Measurements from ENCODE around the gene TUBB1. TPM values are rescaled to one million over a fixed set of nuclear protein-coding genes. Genes with fewer than 3 reads are reported as not detected.

The TUBB1 gene
- total RNA-seq, 1 experiment from 2014 or later, result 0.35 TPM

DNA sequence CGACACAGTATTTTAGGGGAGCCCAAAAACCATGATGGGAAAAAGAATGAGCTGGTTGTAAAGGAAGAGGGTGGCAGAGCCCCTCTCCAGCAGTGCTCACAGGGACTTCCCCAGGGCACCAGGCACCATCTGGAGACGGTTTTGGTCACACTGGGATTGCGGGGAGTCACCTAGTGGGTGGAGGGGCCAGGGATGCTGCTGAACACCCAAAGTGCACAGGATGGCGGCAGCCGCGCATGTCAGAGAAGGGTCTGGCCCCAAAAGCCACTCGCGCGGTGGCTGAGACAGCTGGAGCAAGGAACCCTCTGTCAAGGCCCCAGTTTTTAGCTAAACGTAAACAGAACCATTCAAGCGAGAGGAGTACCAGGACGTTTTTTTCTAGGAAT, 23.0 kb upstream of the TUBB1 start:
- TF ChIP-seq EZH2 (IDR thresholded peaks at IDR 0.05; ENCODE audit: low read depth), result no peak
- TF ChIP-seq, protein P1, sequence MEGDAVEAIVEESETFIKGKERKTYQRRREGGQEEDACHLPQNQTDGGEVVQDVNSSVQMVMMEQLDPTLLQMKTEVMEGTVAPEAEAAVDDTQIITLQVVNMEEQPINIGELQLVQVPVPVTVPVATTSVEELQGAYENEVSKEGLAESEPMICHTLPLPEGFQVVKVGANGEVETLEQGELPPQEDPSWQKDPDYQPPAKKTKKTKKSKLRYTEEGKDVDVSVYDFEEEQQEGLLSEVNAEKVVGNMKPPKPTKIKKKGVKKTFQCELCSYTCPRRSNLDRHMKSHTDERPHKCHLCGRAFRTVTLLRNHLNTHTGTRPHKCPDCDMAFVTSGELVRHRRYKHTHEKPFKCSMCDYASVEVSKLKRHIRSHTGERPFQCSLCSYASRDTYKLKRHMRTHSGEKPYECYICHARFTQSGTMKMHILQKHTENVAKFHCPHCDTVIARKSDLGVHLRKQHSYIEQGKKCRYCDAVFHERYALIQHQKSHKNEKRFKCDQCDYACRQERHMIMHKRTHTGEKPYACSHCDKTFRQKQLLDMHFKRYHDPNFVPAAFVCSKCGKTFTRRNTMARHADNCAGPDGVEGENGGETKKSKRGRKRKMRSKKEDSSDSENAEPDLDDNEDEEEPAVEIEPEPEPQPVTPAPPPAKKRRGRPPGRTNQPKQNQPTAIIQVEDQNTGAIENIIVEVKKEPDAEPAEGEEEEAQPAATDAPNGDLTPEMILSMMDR (conservative IDR thresholded peaks at IDR 0.05), result no peak
- Histone ChIP-seq H3K9me2 (ENCODE audit: insufficient read depth) (no peaks in the 10 kb centered on the region), H3K9me3 (ENCODE audit: insufficient read depth, low read depth) (no peaks in the 10 kb centered on the region), H3K27ac (no peak overlapping the region), H3F3A (ENCODE audit: insufficient read depth, low read depth) (peaks cover 57% of the 10 kb centered on the region), H3K4me3 (no peak overlapping the region), H4K20me1 (ENCODE audit: insufficient read depth) (peaks cover 16% of the 10 kb centered on the region), H2AFZ (no peak overlapping the region), H3K36me3 (ENCODE audit: low read depth) (peaks cover 47% of the 10 kb centered on the region), H3K4me1 (replicated peaks; ENCODE audit: insufficient read depth) (no peaks in the 10 kb centered on the region), H3K79me2 (ENCODE audit: low read depth) (no peaks in the 10 kb centered on the region), H3K4me2 (no peak overlapping the region), H3K27me3 (ENCODE audit: insufficient read depth, low read depth) (no peaks in the 10 kb centered on the region)
- ChIA-PET POLR2A (ENCODE audit: unreplicated experiment) (interaction anchor here (0.5 to 0.7 kb wide), 4 partner anchors 16 to 48 kb away, joined by 3 to 6 read pairs (median 4); partner anchors contain the start of gene ATP5F1E), CTCF (no interaction called here)
- BruUV-seq (replicated peaks), result no TSS peak
- DNase-seq, result no peak
- intact Hi-C loops (cut with micrococcal nuclease; ENCODE audit: unreplicated experiment), result no loop called here

DNA sequence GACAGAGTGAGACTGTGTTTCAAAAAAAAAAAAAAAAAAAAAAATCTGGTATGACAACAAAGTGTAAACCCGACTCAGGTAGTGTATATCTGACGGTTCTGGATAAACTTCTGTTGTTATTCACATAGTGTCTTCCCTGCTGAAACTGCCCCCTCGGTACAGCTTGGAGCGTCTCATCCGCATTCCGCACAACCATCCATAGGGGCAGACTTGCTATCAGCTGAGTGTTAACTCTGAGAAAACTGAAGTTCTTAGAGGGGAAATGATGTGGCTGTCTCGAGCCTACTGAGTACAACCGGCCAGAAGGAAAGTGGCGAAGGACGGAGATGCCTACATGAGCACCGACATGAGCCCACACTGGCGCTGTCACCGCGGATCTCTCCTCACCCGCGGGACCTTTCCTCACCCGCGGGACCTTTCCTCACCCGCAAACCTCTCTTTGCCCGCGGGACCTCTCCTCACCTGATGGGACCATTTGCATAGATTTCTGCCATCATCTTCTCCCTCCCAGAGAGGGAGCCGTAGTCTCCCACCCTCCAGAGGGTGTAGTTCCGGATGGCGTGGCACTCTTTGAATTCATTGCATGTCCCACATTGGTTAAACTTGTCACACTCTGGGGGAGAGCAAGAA, 22.0 kb upstream of the TUBB1 start:
- peaks cover 37% of the 10 kb centered on the region for H3K36me3 ChIP-seq (ENCODE audit: low read depth)
- H4K20me1 ChIP-seq (ENCODE audit: insufficient read depth), result peaks cover 10% of the 10 kb centered on the region; the same call in 1 of the 2 replicates
- ChIA-PET POLR2A (ENCODE audit: unreplicated experiment) (no interaction called here), CTCF (no interaction called here)
- H3K27ac ChIP-seq, result no peak overlapping the region
- no peaks in the 10 kb centered on the region for H3K9me2 ChIP-seq (ENCODE audit: insufficient read depth)
- intact Hi-C loops (cut with micrococcal nuclease; ENCODE audit: unreplicated experiment), result no loop called here
- no peak overlapping the region for H3K4me2 ChIP-seq
- H3K27me3 ChIP-seq (ENCODE audit: insufficient read depth, low read depth), result no peaks in the 10 kb centered on the region
- TF ChIP-seq, protein P1 (conservative IDR thresholded peaks at IDR 0.05), result no peak
- no peak for TF ChIP-seq EZH2 (IDR thresholded peaks at IDR 0.05; ENCODE audit: low read depth)
- H3K4me1 ChIP-seq (replicated peaks; ENCODE audit: insufficient read depth), result no peaks in the 10 kb centered on the region
- DNase-seq, result no peak
- BruUV-seq (replicated peaks), result no TSS peak
- H2AFZ ChIP-seq, result no peak overlapping the region
- no peaks in the 10 kb centered on the region for H3K79me2 ChIP-seq (ENCODE audit: low read depth)
- H3F3A ChIP-seq (ENCODE audit: insufficient read depth, low read depth), result peaks cover 48% of the 10 kb centered on the region
- H3K9me3 ChIP-seq (ENCODE audit: insufficient read depth, low read depth), result no peaks in the 10 kb centered on the region
- H3K4me3 ChIP-seq, result no peak overlapping the region

DNA sequence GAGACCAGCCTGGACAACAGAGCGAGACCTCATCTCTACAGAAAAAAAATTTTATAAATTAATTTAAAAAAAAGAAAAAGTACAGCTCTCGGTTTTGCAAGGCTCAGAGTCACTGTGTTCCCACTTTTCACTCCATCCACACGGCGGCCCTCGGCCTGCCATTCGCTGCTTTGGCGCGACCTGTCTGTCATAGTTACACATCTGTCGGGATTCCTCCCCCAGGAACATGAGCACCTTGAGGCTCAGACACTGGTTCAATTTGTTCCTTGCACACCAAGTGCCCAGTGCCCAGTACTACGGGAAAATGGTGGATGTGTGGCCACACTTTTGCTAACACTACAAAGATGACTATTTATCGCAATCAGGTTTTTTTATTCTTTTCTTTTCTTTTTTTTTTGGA, 20.6 kb upstream of the TUBB1 start:
- intact Hi-C loops (cut with micrococcal nuclease; ENCODE audit: unreplicated experiment), result no loop called here
- Histone ChIP-seq H3K36me3 (ENCODE audit: low read depth) (peaks cover 31% of the 10 kb centered on the region), H3K4me1 (replicated peaks; ENCODE audit: insufficient read depth) (no peaks in the 10 kb centered on the region), H2AFZ (no peak overlapping the region), H3K9me2 (ENCODE audit: insufficient read depth) (no peaks in the 10 kb centered on the region), H4K20me1 (ENCODE audit: insufficient read depth) (peaks cover 10% of the 10 kb centered on the region; the same call in 1 of the 2 replicates), H3K79me2 (ENCODE audit: low read depth) (no peaks in the 10 kb centered on the region), H3K4me3 (no peak overlapping the region), H3K27ac (no peak overlapping the region), H3K9me3 (ENCODE audit: insufficient read depth, low read depth) (no peaks in the 10 kb centered on the region), H3K27me3 (ENCODE audit: insufficient read depth, low read depth) (no peaks in the 10 kb centered on the region), H3K4me2 (no peak overlapping the region), H3F3A (ENCODE audit: insufficient read depth, low read depth) (peaks cover 40% of the 10 kb centered on the region)
- ChIA-PET CTCF (no interaction called here), POLR2A (ENCODE audit: unreplicated experiment) (interaction anchor here (0.6 kb wide), 1 partner anchor 13 kb away, joined by 3 read pairs; no protein-coding TSS in a partner anchor)
- no TSS peak for BruUV-seq (replicated peaks)
- no peak for TF ChIP-seq EZH2 (IDR thresholded peaks at IDR 0.05; ENCODE audit: low read depth)
- TF ChIP-seq, protein P1 (conservative IDR thresholded peaks at IDR 0.05), result no peak
- DNase-seq, result no peak
